ENCODE measurements around the gene JMJD1C. TPM values are rescaled to one million over a fixed set of nuclear protein-coding genes. Genes with fewer than 3 reads are reported as not detected.

Gene JMJD1C
- total and polyA plus RNA-seq, 12 donors = 14.4 to 70.4 (median 39.2) TPM

DNA sequence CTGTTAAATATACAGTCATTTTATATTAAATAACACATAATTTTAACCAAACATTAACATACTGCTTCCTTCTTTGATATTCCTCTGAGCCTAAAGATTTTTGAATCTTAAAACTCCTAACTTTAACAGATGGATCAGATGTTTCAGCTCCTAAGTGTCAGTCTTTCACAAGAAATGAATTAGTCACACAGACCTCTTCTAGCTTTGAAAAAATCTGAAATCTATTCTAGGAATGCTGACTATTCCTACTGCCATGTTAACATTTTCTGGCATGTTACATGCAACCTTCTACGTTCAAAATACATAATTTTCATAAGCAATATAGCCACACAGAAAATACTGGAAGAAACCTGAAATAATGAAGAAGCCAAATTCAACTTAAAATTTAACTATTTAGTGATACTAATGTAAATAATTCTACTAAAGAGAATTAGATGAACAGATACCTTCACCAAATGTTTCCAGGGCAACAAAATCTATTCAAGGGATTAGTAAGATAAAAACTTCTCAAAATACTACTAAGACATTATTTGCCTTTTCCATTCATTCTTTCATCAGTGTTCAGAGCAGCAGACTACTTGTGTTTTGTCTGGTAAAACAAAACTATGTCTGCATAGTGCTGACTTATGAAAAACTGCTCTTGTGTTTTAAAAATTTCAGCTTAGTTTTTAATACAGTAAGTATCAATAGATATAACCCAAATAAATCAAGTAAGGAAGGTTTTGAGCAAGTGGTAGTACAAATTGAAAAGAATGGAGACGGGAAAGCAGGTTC lies 9.2 kb downstream of the JMJD1C start:
- Histone ChIP-seq H3K4me1 (peaks cover 0 to 23% (median 17%) of the 10 kb centered on the region in 9 donors), H3K4me3 (no peak overlapping the region), H3K27ac (no peak overlapping the region), H3K27me3 (no peaks in the 10 kb centered on the region), H3K36me3 (peaks cover 0 to 6% (median 0%) of the 10 kb centered on the region in 9 donors), H3K9me3 (peaks cover 0 to 9% (median 0%) of the 10 kb centered on the region in 11 donors)
- WGBS, 2 donors = 64 to 70% methylated on average over 2 of the region's 2 CpGs
- peak in 2 of 8 donors; percentile 56 to 68 for ATAC-seq
- DNase-seq = no peak
- intact Hi-C loops (cut with DNase I) = no loop called here
- TF ChIP-seq, protein P1, sequence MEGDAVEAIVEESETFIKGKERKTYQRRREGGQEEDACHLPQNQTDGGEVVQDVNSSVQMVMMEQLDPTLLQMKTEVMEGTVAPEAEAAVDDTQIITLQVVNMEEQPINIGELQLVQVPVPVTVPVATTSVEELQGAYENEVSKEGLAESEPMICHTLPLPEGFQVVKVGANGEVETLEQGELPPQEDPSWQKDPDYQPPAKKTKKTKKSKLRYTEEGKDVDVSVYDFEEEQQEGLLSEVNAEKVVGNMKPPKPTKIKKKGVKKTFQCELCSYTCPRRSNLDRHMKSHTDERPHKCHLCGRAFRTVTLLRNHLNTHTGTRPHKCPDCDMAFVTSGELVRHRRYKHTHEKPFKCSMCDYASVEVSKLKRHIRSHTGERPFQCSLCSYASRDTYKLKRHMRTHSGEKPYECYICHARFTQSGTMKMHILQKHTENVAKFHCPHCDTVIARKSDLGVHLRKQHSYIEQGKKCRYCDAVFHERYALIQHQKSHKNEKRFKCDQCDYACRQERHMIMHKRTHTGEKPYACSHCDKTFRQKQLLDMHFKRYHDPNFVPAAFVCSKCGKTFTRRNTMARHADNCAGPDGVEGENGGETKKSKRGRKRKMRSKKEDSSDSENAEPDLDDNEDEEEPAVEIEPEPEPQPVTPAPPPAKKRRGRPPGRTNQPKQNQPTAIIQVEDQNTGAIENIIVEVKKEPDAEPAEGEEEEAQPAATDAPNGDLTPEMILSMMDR (IDR thresholded peaks at IDR 0.05) = no peak

DNA sequence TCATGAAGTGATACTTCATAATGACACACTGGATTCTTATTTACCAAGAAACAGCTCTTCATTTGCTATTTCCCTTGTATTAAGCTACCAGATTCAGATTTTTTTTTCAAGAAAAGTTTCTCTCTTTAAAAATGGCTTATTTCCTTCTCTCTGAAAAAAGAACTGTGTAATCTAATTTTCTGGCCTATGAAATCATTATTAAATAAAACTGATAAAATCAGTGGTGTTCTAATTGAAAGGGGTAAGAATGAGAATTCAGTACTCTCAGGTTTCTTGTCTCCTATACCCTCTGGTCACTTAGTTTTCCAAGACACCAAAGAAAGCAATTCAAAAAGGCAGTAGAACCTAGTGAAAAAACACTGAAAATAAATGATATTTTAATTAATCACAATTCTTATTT lies 10.3 kb downstream of the JMJD1C start:
- H3K9me3 ChIP-seq = peaks cover 0 to 9% (median 0%) of the 10 kb centered on the region in 11 donors
- H3K27me3 ChIP-seq = no peaks in the 10 kb centered on the region
- no peak for ATAC-seq
- no peak for DNase-seq
- H3K27ac ChIP-seq = no peak overlapping the region
- TF ChIP-seq, protein P1 (IDR thresholded peaks at IDR 0.05) = no peak
- H3K4me3 ChIP-seq = no peak overlapping the region
- H3K4me1 ChIP-seq = peaks cover 0 to 24% (median 17%) of the 10 kb centered on the region in 9 donors
- intact Hi-C loops (cut with DNase I) = no loop called here
- peaks cover 0 to 6% (median 0%) of the 10 kb centered on the region in 9 donors for H3K36me3 ChIP-seq

DNA sequence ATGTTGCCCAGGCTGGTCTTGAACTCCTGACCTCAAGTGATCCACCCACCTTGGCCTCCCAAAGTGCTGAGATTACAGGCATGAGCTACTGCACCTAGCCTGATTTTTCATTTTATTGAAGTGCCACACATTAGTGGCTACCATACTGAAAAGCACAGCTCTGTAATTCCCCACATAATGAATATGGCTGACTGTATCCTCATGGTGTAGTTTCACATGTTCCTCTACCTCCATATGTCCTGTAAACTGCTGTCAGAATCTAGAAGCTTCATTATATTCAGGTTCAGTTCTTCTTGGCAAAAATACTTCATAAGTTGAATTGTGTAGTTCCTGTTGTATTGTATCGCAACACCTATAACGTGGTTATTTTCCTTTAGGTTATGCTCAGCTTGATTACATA lies 11.1 kb downstream of the JMJD1C start:
- Histone ChIP-seq H3K9me3 (peaks cover 0 to 9% (median 0%) of the 10 kb centered on the region in 11 donors), H3K36me3 (peaks cover 0 to 6% (median 0%) of the 10 kb centered on the region in 9 donors), H3K27me3 (no peaks in the 10 kb centered on the region), H3K4me1 (peaks cover 0 to 24% (median 17%) of the 10 kb centered on the region in 9 donors), H3K4me3 (no peak overlapping the region), H3K27ac (no peak overlapping the region)
- WGBS, 2 donors = 50 to 69% methylated on average over 2 of the region's 2 CpGs
- ATAC-seq (no peak), DNase-seq (no peak)
- TF ChIP-seq, protein P1 (IDR thresholded peaks at IDR 0.05) = no peak
- intact Hi-C loops (cut with DNase I) = no loop called here

DNA sequence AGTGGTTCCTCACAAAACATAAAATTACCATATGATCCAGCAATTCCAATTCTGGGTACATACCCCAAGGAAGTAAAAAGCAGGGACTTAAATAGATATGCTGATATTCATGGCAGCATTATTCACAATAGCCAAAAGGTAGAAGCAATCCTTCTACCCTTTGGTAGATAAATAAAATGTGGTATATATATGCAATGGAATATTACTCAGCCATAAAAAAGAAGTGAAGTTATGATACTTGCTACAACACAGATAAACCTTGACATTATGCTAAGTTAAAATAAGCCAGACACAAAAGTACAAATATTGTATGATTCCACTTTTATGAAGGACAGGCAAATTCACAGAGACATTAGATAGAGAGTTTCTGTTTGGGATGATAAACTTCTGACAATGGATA lies 13.3 kb downstream of the JMJD1C start:
- ATAC-seq (no peak), DNase-seq (no peak)
- TF ChIP-seq, protein P1 (IDR thresholded peaks at IDR 0.05) = no peak
- Histone ChIP-seq H3K27ac (no peak overlapping the region), H3K36me3 (peaks cover 0 to 6% (median 0%) of the 10 kb centered on the region in 9 donors), H3K4me3 (no peak overlapping the region), H3K4me1 (peaks cover 0 to 23% (median 13%) of the 10 kb centered on the region in 9 donors), H3K9me3 (peaks cover 0 to 9% (median 0%) of the 10 kb centered on the region in 11 donors), H3K27me3 (no peaks in the 10 kb centered on the region)
- intact Hi-C loops (cut with DNase I) = no loop called here

Data from heart right ventricle (tissue), 16 donors.